Neural cell (in vitro differentiated cells): ENCODE data around the gene UPK1B. TPM values are rescaled to one million over a fixed set of nuclear protein-coding genes. Genes with fewer than 3 reads are reported as not detected.
"Not testable (repeated sequence)": the region's sequence is repeated elsewhere in the genome, so short reads cannot be mapped to it uniquely, and the experiment has no call there.

Experiments used
- H2AFZ ChIP-seq: fragments of 200-600, 300-800 bp; sonication (generic), shearing (Covaris generic); 2 replicates; pipeline ENCODE4 v1.6.0; 2014; ENCODE audit warnings: low read depth, mild to moderate bottlenecking, antibody characterized with exemption, low read length, moderate library complexity
- H3F3A ChIP-seq: fragments of 200-600 bp; shearing (Covaris generic); 2 replicates; pipeline ENCODE4 v1.6.1; 2016; ENCODE audit warnings: mild to moderate bottlenecking, moderate library complexity, mixed read lengths, antibody characterized with exemption, low read length; ENCODE audit not compliant: insufficient read depth, poor library complexity, severe bottlenecking
- H3K27ac ChIP-seq: fragments of 200-600, 300-800 bp; sonication (generic), shearing (Covaris generic); 2 replicates; pipeline ENCODE4 v1.5.1; 2014; ENCODE audit warnings: mild to moderate bottlenecking, low read length, moderate library complexity
- H3K27me3 ChIP-seq: fragments of 300-800, 200-600 bp; sonication (generic), shearing (Covaris generic); 2 replicates; pipeline ENCODE4 v1.6.0; 2014; ENCODE audit warnings: mild to moderate bottlenecking, low read depth, low read length, moderate library complexity; ENCODE audit not compliant: insufficient read depth
- H3K36me3 ChIP-seq: fragments of 300-800, 200-600 bp; sonication (generic), shearing (Covaris generic); 2 replicates; pipeline ENCODE4 v1.5.1; 2014; ENCODE audit warnings: mild to moderate bottlenecking, antibody characterized with exemption, low read length, moderate library complexity; ENCODE audit not compliant: insufficient read depth
- H3K4me2 ChIP-seq: fragments of 300-800, 200-600 bp; sonication (generic), shearing (Covaris generic); 2 replicates; pipeline ENCODE4 v1.6.0; 2014; ENCODE audit warnings: mild to moderate bottlenecking, low read length
- H3K4me3 ChIP-seq: fragments of 300-800, 200-600 bp; sonication (generic), shearing (Covaris generic); 2 replicates; pipeline ENCODE4 v1.5.1; 2014; ENCODE audit warnings: mild to moderate bottlenecking, low read length, moderate library complexity
- H3K79me2 ChIP-seq: fragments of 200-600 bp; shearing (Covaris generic); replicated peaks from 2 replicates; pipeline ENCODE4 v1.6.0; 2014; ENCODE audit warnings: mild to moderate bottlenecking, low read length, moderate library complexity; ENCODE audit not compliant: insufficient read depth
- H3K9ac ChIP-seq: fragments of 300-800, 200-600 bp; sonication (generic), shearing (Covaris generic); 2 replicates; pipeline ENCODE4 v1.6.1; 2016; ENCODE audit warnings: mild to moderate bottlenecking, low read length, mixed read lengths
- H3K9me2 ChIP-seq: fragments of 200-600 bp; shearing (Covaris generic); 2 replicates; pipeline ENCODE4 v1.6.1; 2016; ENCODE audit warnings: mild to moderate bottlenecking, low read length, mixed read lengths; ENCODE audit not compliant: insufficient read depth
- H3K9me3 ChIP-seq: fragments of 200-600, 300-800 bp; sonication (generic), shearing (Covaris generic); 2 replicates; pipeline ENCODE4 v1.6.1; 2016; ENCODE audit warnings: mild to moderate bottlenecking, mixed run types, low read length, moderate library complexity, mixed read lengths
- H4K20me1 ChIP-seq: fragments of 200-600 bp; shearing (Covaris generic); 2 replicates; pipeline ENCODE4 v1.6.1; 2016; ENCODE audit warnings: mild to moderate bottlenecking, mixed run types; ENCODE audit not compliant: insufficient read depth
- EP300 ChIP-seq: fragments of 450-650 bp; conservative IDR thresholded peaks from 2 replicates; pipeline ENCODE4 v1.6.1; 2014; ENCODE audit warnings: antibody characterized with exemption, mild to moderate bottlenecking, moderate library complexity; ENCODE audit not compliant: poor library complexity, severe bottlenecking
- EZH2 ChIP-seq: fragments of 200-600, 300-800 bp; shearing (Covaris generic), sonication (generic); IDR thresholded peaks from 2 replicates; pipeline ENCODE4 v1.6.1; 2014; ENCODE audit warnings: antibody characterized with exemption, low read length, borderline replicate concordance, mild to moderate bottlenecking; ENCODE audit not compliant: insufficient read depth, poor library complexity, severe bottlenecking
- MXI1 ChIP-seq: fragments of 450-650 bp; conservative IDR thresholded peaks from 2 replicates; pipeline ENCODE4 v1.6.1; 2014; ENCODE audit warnings: antibody characterized with exemption, mild to moderate bottlenecking; ENCODE audit not compliant: poor library complexity, severe bottlenecking
- POLR2AphosphoS5 ChIP-seq: IDR thresholded peaks from 2 replicates; pipeline ENCODE4 v1.6.1; 2012
- RAD21 ChIP-seq: fragments of 450-650 bp; conservative IDR thresholded peaks from 2 replicates; pipeline ENCODE4 v1.6.1; 2014; ENCODE audit warnings: antibody characterized with exemption, mild to moderate bottlenecking, moderate library complexity
- REST ChIP-seq: IDR thresholded peaks from 2 replicates; pipeline ENCODE4 v1.6.1; 2012; ENCODE audit warnings: borderline replicate concordance
- SMC3 ChIP-seq: fragments of 450-650 bp; conservative IDR thresholded peaks from 2 replicates; pipeline ENCODE4 v1.6.1; 2014; ENCODE audit warnings: antibody characterized with exemption, mild to moderate bottlenecking, moderate library complexity; ENCODE audit not compliant: poor library complexity
- TAF1 ChIP-seq: IDR thresholded peaks from 2 replicates; pipeline ENCODE4 v1.6.1; 2012; ENCODE audit warnings: low read depth
- polyA plus RNA-seq: library from polyadenylated mRNA; depleted of rRNA; stranded (reverse); fragments of >200 nt; gene quantifications from 2 replicates; pipeline ENCODE4 v1.2.3, GENCODE V29; 2014
- TF ChIP-seq, protein P1 (sequence below): fragments of 450-650 bp; IDR thresholded peaks from 2 replicates; pipeline ENCODE4 v1.5.1; 2014; ENCODE audit warnings: antibody characterized with exemption, mild to moderate bottlenecking, moderate library complexity; ENCODE audit not compliant: poor library complexity, severe bottlenecking

UPK1B gene
- polyA plus RNA-seq, 1 donor from 2014 or later, result not detected

- not testable (repeated sequence) for H3K79me2 ChIP-seq, H3K9ac ChIP-seq, H3K4me2 ChIP-seq, H4K20me1 ChIP-seq, H3K9me3 ChIP-seq, H3K27me3 ChIP-seq, H3F3A ChIP-seq, H3K9me2 ChIP-seq, H3K4me3 ChIP-seq, H3K36me3 ChIP-seq, H3K27ac ChIP-seq, H2AFZ ChIP-seq
Observed at GRCh38 chr3:119243058-119243529, 69.7 kb downstream of the UPK1B start.

DNA sequence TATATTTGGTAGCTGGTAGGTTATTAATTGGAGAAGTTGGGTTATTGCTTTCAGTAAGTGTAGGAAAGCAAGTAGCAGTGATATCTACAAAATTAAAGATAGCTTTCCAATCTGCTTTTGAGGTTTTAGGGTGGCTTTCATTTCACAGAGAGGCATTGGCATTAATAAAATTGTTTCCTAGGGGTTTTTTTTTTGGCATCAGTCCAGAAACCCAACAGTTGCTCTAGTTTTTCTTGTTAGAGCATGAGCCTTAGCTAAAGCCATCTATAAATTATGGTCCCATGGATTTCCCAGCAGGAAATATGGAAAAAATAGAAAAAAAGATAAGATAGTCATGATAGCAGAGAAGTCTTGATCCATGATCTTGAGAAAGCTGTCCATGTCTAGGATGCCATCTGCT lies 70.3 kb downstream of the UPK1B start:
- H3K9me3 ChIP-seq, result no peaks in the 10 kb centered on the region
- no peaks in the 10 kb centered on the region for H3K27me3 ChIP-seq
- no peaks in the 10 kb centered on the region for H4K20me1 ChIP-seq
- no peak overlapping the region for H2AFZ ChIP-seq
- H3F3A ChIP-seq, result no peaks in the 10 kb centered on the region
- no peak for TF ChIP-seq POLR2AphosphoS5
- TF ChIP-seq EZH2, result no peak
- no peak for TF ChIP-seq MXI1
- TF ChIP-seq, protein P1, sequence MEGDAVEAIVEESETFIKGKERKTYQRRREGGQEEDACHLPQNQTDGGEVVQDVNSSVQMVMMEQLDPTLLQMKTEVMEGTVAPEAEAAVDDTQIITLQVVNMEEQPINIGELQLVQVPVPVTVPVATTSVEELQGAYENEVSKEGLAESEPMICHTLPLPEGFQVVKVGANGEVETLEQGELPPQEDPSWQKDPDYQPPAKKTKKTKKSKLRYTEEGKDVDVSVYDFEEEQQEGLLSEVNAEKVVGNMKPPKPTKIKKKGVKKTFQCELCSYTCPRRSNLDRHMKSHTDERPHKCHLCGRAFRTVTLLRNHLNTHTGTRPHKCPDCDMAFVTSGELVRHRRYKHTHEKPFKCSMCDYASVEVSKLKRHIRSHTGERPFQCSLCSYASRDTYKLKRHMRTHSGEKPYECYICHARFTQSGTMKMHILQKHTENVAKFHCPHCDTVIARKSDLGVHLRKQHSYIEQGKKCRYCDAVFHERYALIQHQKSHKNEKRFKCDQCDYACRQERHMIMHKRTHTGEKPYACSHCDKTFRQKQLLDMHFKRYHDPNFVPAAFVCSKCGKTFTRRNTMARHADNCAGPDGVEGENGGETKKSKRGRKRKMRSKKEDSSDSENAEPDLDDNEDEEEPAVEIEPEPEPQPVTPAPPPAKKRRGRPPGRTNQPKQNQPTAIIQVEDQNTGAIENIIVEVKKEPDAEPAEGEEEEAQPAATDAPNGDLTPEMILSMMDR, result no peak
- no peak for TF ChIP-seq RAD21
- no peak for TF ChIP-seq REST
- no peak for TF ChIP-seq SMC3
- no peak for TF ChIP-seq TAF1
- TF ChIP-seq EP300, result no peak
- no peaks in the 10 kb centered on the region for H3K9me2 ChIP-seq
- no peak overlapping the region for H3K4me3 ChIP-seq
- H3K27ac ChIP-seq, result no peak overlapping the region
- no peaks in the 10 kb centered on the region for H3K36me3 ChIP-seq
- no peaks in the 10 kb centered on the region for H3K79me2 ChIP-seq
- H3K9ac ChIP-seq, result no peak overlapping the region
- H3K4me2 ChIP-seq, result no peak overlapping the region

DNA sequence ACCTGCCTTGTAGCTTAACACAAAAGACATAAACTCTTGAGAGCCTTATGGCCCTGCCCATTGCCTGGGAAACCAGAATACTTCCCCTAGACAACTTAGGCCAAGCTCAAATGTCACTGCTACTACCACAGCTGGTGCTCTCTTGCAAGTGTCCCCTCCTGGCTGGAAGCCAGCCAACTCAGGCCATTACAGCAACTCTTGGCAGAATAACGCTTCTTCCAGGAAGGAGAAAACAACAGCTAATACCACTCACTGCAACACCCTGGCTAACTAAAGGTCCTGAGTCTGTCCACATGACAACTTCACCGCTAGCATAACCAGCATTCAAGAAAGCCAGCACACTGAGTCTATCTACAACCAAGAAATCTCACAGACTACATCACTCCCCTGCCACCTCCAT lies 72.4 kb downstream of the UPK1B start:
- no peaks in the 10 kb centered on the region for H4K20me1 ChIP-seq
- H3K9me2 ChIP-seq, result no peaks in the 10 kb centered on the region
- H3F3A ChIP-seq, result no peaks in the 10 kb centered on the region
- H2AFZ ChIP-seq, result no peak overlapping the region
- H3K9me3 ChIP-seq, result no peaks in the 10 kb centered on the region
- TF ChIP-seq REST (no peak), SMC3 (no peak), TAF1 (no peak), EP300 (no peak), RAD21 (no peak), POLR2AphosphoS5 (no peak), EZH2 (no peak), MXI1 (no peak)
- TF ChIP-seq, protein P1, result no peak
- no peaks in the 10 kb centered on the region for H3K36me3 ChIP-seq
- H3K9ac ChIP-seq, result no peak overlapping the region
- no peaks in the 10 kb centered on the region for H3K79me2 ChIP-seq
- H3K27ac ChIP-seq, result no peak overlapping the region
- H3K4me2 ChIP-seq, result no peak overlapping the region
- H3K27me3 ChIP-seq, result no peaks in the 10 kb centered on the region
- H3K4me3 ChIP-seq, result no peak overlapping the region
